Heart left ventricle (tissue), 13 donors: ENCODE data around the gene LCT.

Experiments
- CTCF ChIP-seq, 12 donors: fragments of 200-600 bp; sonication (generic) in 4 of 12; IDR thresholded peaks; one replicate each; pipeline versions ENCODE4 v1.5.0 to v1.8.0; 2018 to 2022; ENCODE audit warnings: antibody characterized with exemption in 12 of 12, mild to moderate bottlenecking in 5 of 12
- POLR2A ChIP-seq, 2 donors: fragments of 450-650 bp; IDR thresholded peaks; one replicate each; pipeline ENCODE4 v1.6.1; 2017; ENCODE audit warnings: antibody characterized with exemption in 2 of 2, mild to moderate bottlenecking in 2 of 2, moderate library complexity in 2 of 2
- donor health status: ischemic (EF 13 %, LVEDD 7.1; RV severe dilation, severe dysfunction).
- donor health status: DM: no; HTN: yes; CAD: no.
- donor health status: DM: no; HTN: no; CAD: no.
- donor health status: ischemic (EF 25% LVEDD 6.9; RV normal size, moderate dysfunction).
- donor health status: ischemic (EF 25% LVEDD 5.7; RV mildly dilated, moderate dysfunction).
- donor health status: ischemic (EF 35%, LVEDD 5.7; RV mildly dilated, moderate dysfunction).
- donor health status: nonischemic (EF 11% LVEDD 7.7; RV severe dilation, severe dysfunction).
- donor health status: DM: yes; HTN: yes; CAD: no.
- donor health status: PGD.
- donor health status: ischemic (EF 29% LVEDD 5.4; RV normal size, mild dysfunction).
- donor health status: nonischemic (EF 23%, LVEDD 6.1; RV moderate dilation, normal function).

- no peak for TF ChIP-seq CTCF (IDR thresholded peaks at IDR 0.05)
- TF ChIP-seq POLR2A (IDR thresholded peaks at IDR 0.05) = no peak
These were observed 91.4 kb downstream of the LCT start for GRCh38 chr2:135745545-135745944.
